OCI-LY7 (cell line): ENCODE data around the gene INTS11. TPM values are rescaled to one million over a fixed set of nuclear protein-coding genes. Genes with fewer than 3 reads are reported as not detected.

ENCODE experiments used
- BruUV-seq: library from RNA; stranded (reverse); fragments of 400-500 nt; replicated peaks from 2 replicates; lab custom pipeline; 2021; lab: Mats Ljungman, UMichigan
- CTCF ChIA-PET: fragments of 300-600 bp; sonication (Branson Sonifier 250); formaldehyde crosslinking; loops from one replicate; lab custom pipeline; 2022; ENCODE audit warnings: antibody characterized with exemption; ENCODE audit not compliant: unreplicated experiment; lab: Charles Lee
- POLR2A ChIA-PET: fragments of 300-600 bp; sonication (Branson Sonifier 250); formaldehyde crosslinking; loops from one replicate; lab custom pipeline; 2022; ENCODE audit warnings: antibody characterized with exemption; lab: Charles Lee
- DNase-seq: peaks from one replicate; pipeline ENCODE4 v3.0.0-alpha.2; 2015; ENCODE audit warnings: low spot score
- H2AFZ ChIP-seq: fragments of 200-600 bp; sonication (generic), shearing (Covaris generic); 2 replicates; pipeline ENCODE4 v1.6.1; 2014; ENCODE audit warnings: mild to moderate bottlenecking, antibody characterized with exemption, low read length, moderate library complexity
- H3K27ac ChIP-seq: fragments of 200-600 bp; sonication (generic); 2 replicates; pipeline ENCODE4 v1.5.1; 2014; ENCODE audit warnings: mixed run types, low read depth, mild to moderate bottlenecking, moderate library complexity, low read length, inconsistent platforms; ENCODE audit not compliant: poor library complexity, severe bottlenecking
- H3K36me3 ChIP-seq: fragments of 200-600 bp; sonication (generic); 2 replicates; pipeline ENCODE4 v1.6.1; 2014; ENCODE audit warnings: mild to moderate bottlenecking, antibody characterized with exemption, low read length, moderate library complexity, mixed read lengths; ENCODE audit not compliant: insufficient read depth
- H3K4me1 ChIP-seq: fragments of 200-600 bp; sonication (generic); 2 replicates; pipeline ENCODE4 v1.5.1; 2014; ENCODE audit warnings: mild to moderate bottlenecking, low read length; ENCODE audit not compliant: insufficient read depth, poor library complexity, severe bottlenecking
- H3K4me2 ChIP-seq: fragments of 200-600 bp; sonication (generic); 2 replicates; pipeline ENCODE4 v1.6.1; 2014; ENCODE audit warnings: mild to moderate bottlenecking, low read length
- H3K4me3 ChIP-seq: fragments of 200-600 bp; sonication (generic); 2 replicates; pipeline ENCODE4 v1.5.1; 2014; ENCODE audit warnings: mild to moderate bottlenecking, low read depth, low read length; ENCODE audit not compliant: poor library complexity, severe bottlenecking
- H3K79me2 ChIP-seq: fragments of 200-600 bp; sonication (generic); 2 replicates; pipeline ENCODE4 v1.6.1; 2016; ENCODE audit warnings: low read depth, mild to moderate bottlenecking, low read length, moderate library complexity, mixed read lengths; ENCODE audit not compliant: insufficient read depth
- H3K9me2 ChIP-seq: fragments of 200-600 bp; sonication (generic); 2 replicates; pipeline ENCODE4 v1.6.1; 2016; ENCODE audit warnings: mild to moderate bottlenecking, low read length, mixed read lengths; ENCODE audit not compliant: insufficient read depth
- H3K9me3 ChIP-seq: fragments of 200-600 bp; sonication (generic); 2 replicates; pipeline ENCODE4 v1.6.1; 2014; ENCODE audit warnings: mild to moderate bottlenecking, mixed run types, low read length, mixed read lengths
- H4K20me1 ChIP-seq: fragments of 200-600 bp; sonication (generic); 2 replicates; pipeline ENCODE4 v1.6.1; 2014; ENCODE audit warnings: mild to moderate bottlenecking, antibody characterized with exemption, low read length, moderate library complexity, mixed read lengths; ENCODE audit not compliant: insufficient read depth
- EZH2phosphoT487 ChIP-seq: fragments of 200-600 bp; sonication (generic); IDR thresholded peaks from 2 replicates; pipeline ENCODE4 v1.6.1; 2018; ENCODE audit warnings: low read depth, borderline replicate concordance, mild to moderate bottlenecking, mixed run types, antibody characterized with exemption, low read length, moderate library complexity, mixed read lengths
- intact Hi-C: fragments of 100-400 bp; cut with micrococcal nuclease; formaldehyde crosslinking; loops from one replicate; pipeline ENCODE4 v1.10.0; 2022; ENCODE audit not compliant: unreplicated experiment
- total RNA-seq, 2 experiments: library from RNA; depleted of rRNA in 1 of 2; stranded (reverse); fragments of >200 nt in 1 of 2; shearing (Covaris generic) in 1 of 2; gene quantifications; 2 replicates each; pipeline ENCODE4 v1.2.3, GENCODE V29; 2014 to 2022
- TF ChIP-seq, protein P1 (sequence below): fragments of 200-600 bp; sonication (generic); conservative IDR thresholded peaks from 2 replicates; pipeline ENCODE4 v1.5.1; 2014; ENCODE audit warnings: mild to moderate bottlenecking, antibody characterized with exemption, low read length, moderate library complexity, mixed read lengths

Gene INTS11
- total RNA-seq, 2 experiments from 2014 or later, result 142 to 146 TPM

DNA sequence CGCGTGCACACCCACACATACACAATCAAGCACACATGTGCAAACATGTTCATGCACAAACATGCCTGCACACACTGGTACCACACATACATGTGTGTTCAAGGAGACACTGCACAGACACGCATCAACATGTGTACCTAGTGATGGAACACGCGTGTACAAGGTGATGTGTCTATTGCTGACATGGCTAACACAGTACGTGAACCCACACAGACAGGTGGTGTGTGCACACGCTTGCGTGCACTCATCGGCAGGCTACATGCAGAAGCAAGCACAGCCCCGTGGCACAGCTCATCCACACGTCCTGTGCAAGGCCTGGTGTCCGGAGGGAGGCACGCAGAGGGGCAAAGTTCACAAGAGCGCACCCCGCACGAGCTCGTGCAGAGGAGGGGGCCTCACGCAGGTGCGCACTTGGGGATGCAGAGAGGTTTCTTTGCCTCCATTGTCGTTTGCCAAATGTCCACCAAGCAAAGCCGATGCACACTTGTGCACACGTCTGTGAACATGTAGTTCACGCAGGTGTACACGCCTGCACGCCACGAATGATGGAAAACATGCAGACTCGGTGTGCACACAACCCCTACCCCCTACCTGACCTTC, 17.7 kb downstream of the INTS11 start:
- Histone ChIP-seq H3K27ac (no peak overlapping the region), H3K4me3 (peak overlapping the region; percentile 89), H3K9me2 (no peaks in the 10 kb centered on the region), H3K9me3 (no peaks in the 10 kb centered on the region), H3K4me1 (peaks cover 35% of the 10 kb centered on the region), H2AFZ (no peak overlapping the region), H4K20me1 (peaks cover 5% of the 10 kb centered on the region; the same call in 1 of the 2 replicates), H3K79me2 (no peaks in the 10 kb centered on the region; the same call in 1 of the 2 replicates), H3K36me3 (peaks cover 25% of the 10 kb centered on the region), H3K4me2 (peak overlapping the region; percentile 99)
- no TSS peak for BruUV-seq
- ChIA-PET POLR2A (no interaction called here), CTCF (no interaction called here)
- TF ChIP-seq, protein P1, sequence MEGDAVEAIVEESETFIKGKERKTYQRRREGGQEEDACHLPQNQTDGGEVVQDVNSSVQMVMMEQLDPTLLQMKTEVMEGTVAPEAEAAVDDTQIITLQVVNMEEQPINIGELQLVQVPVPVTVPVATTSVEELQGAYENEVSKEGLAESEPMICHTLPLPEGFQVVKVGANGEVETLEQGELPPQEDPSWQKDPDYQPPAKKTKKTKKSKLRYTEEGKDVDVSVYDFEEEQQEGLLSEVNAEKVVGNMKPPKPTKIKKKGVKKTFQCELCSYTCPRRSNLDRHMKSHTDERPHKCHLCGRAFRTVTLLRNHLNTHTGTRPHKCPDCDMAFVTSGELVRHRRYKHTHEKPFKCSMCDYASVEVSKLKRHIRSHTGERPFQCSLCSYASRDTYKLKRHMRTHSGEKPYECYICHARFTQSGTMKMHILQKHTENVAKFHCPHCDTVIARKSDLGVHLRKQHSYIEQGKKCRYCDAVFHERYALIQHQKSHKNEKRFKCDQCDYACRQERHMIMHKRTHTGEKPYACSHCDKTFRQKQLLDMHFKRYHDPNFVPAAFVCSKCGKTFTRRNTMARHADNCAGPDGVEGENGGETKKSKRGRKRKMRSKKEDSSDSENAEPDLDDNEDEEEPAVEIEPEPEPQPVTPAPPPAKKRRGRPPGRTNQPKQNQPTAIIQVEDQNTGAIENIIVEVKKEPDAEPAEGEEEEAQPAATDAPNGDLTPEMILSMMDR, result no peak
- TF ChIP-seq EZH2phosphoT487, result no peak
- DNase-seq, result no peak
- intact Hi-C loops, result loop anchor here (5.0 kb wide), 3 partner anchors 74 to 274 kb away; partner anchors contain the start of genes B3GALT6, C1orf159 and SDF4

DNA sequence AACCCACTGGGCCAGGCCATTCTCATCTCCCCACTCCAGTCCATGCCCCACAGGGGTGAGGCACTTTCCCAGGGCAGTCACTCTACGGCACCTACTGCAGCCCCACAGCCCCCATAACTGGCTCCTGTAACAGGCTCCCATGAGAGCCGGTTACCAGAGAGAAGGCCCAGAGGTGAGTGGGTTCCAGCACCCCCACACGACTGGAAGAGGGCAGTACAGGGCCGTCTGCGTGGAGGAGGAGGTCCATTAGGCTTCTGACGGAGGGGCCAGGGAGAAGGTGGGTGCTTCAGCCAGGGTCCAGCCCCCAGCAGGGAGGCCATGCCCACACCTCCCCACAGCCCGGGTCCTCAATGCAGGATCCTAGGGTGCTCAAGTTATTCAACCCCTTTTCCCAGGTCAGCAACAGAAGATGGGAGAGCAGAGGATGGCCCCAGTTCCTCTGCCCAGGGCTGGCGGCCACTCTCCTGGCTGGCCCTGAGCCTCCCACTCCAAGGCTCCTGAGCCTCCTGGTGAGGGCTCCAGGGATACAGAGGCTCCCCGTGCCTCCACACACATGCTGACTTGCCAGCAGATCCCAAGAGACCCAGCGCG, 18.3 kb downstream of the INTS11 start:
- no TSS peak for BruUV-seq
- Histone ChIP-seq H3K9me2 (no peaks in the 10 kb centered on the region), H3K9me3 (no peaks in the 10 kb centered on the region), H3K27ac (peak overlapping the region; percentile 21), H3K79me2 (no peaks in the 10 kb centered on the region; the same call in 1 of the 2 replicates), H3K4me1 (peaks cover 35% of the 10 kb centered on the region), H3K36me3 (peaks cover 19% of the 10 kb centered on the region), H4K20me1 (peaks cover 5% of the 10 kb centered on the region; the same call in 1 of the 2 replicates), H3K4me2 (peak overlapping the region; percentile 99), H3K4me3 (peak overlapping the region; percentile 89), H2AFZ (no peak overlapping the region)
- POLR2A ChIA-PET, result no interaction called here
- CTCF ChIA-PET, result no interaction called here
- DNase-seq, result peak; percentile 62
- TF ChIP-seq, protein P1, result peak; percentile 63
- TF ChIP-seq EZH2phosphoT487, result no peak
- intact Hi-C loops, result loop anchor here (5.0 kb wide), 3 partner anchors 74 to 274 kb away; partner anchors contain the start of genes B3GALT6, C1orf159 and SDF4
